Stomach (tissue), 4 donors: Measurements from ENCODE around the gene GALK2.

Source experiments
- EP300 ChIP-seq: sonication (generic); formaldehyde crosslinking; IDR thresholded peaks from one replicate; pipeline ENCODE4 v1.6.1; 2017; ENCODE audit warnings: antibody characterized with exemption
- POLR2A ChIP-seq, 4 donors: fragments of 450-650 bp; IDR thresholded peaks; one replicate each; pipeline ENCODE4 v1.6.1; 2016; ENCODE audit warnings: antibody characterized with exemption in 4 of 4, control low read depth in 2 of 4, mild to moderate bottlenecking in 1 of 4, moderate library complexity in 1 of 4
- POLR2AphosphoS5 ChIP-seq, 3 donors: sonication (generic); formaldehyde crosslinking; IDR thresholded peaks; one replicate each; pipeline ENCODE4 v1.6.1; 2016; ENCODE audit warnings: antibody characterized with exemption in 3 of 3
- TF ChIP-seq, protein P1 (sequence below), 7 experiments: fragments of 450-650 bp in 4 of 7; fragments of 200-600 bp in 3 of 7; sonication (generic) in 3 of 7; IDR thresholded peaks; one replicate each; pipeline ENCODE4 v1.5.1; 2016 to 2019; ENCODE audit warnings: antibody characterized with exemption in 7 of 7, control low read depth in 2 of 7, mild to moderate bottlenecking in 1 of 7

DNA sequence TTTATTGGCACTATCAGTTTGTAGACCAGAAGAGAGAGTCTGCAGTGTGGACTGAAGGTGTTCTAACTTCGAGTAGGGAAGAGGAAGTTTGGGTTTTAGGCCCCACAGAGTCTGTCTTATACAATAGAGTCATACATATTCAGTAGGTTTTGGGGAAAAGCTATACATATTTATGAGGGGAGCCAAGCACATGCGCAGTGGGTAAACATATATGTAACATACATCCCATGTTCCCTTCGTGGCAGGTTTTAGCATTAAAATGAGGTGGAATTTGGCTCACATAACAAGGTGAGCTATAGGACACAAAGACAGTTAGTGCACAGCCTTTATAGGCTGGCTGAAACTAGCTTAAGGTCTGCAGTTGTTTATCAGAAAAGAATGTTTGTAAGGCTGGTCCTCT is 4.9 kb downstream of the GALK2 start:
- TF ChIP-seq, protein P1, sequence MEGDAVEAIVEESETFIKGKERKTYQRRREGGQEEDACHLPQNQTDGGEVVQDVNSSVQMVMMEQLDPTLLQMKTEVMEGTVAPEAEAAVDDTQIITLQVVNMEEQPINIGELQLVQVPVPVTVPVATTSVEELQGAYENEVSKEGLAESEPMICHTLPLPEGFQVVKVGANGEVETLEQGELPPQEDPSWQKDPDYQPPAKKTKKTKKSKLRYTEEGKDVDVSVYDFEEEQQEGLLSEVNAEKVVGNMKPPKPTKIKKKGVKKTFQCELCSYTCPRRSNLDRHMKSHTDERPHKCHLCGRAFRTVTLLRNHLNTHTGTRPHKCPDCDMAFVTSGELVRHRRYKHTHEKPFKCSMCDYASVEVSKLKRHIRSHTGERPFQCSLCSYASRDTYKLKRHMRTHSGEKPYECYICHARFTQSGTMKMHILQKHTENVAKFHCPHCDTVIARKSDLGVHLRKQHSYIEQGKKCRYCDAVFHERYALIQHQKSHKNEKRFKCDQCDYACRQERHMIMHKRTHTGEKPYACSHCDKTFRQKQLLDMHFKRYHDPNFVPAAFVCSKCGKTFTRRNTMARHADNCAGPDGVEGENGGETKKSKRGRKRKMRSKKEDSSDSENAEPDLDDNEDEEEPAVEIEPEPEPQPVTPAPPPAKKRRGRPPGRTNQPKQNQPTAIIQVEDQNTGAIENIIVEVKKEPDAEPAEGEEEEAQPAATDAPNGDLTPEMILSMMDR (IDR thresholded peaks at IDR 0.05): no peak
- no peak for TF ChIP-seq POLR2AphosphoS5 (IDR thresholded peaks at IDR 0.05)
- no peak for TF ChIP-seq POLR2A (IDR thresholded peaks at IDR 0.05)
- TF ChIP-seq EP300: no peak
